GM18951 (cell line): Measurements from ENCODE around the gene GATA5.

Source experiments
- POLR2A ChIP-seq: IDR thresholded peaks from 4 replicates; pipeline ENCODE4 v1.6.1; 2011; ENCODE audit warnings: mild to moderate bottlenecking; ENCODE audit not compliant: insufficient read length, insufficient read depth; ENCODE audit errors: extremely low read depth
- in situ Hi-C: fragments of 300-500 bp; cut with MboI; formaldehyde crosslinking; loops from one replicate; pipeline ENCODE4 v1.12.0; 2022; ENCODE audit warnings: low sequenced_read_pairs, mixed read lengths, inconsistent platforms; ENCODE audit not compliant: unreplicated experiment

Gene GATA5

DNA sequence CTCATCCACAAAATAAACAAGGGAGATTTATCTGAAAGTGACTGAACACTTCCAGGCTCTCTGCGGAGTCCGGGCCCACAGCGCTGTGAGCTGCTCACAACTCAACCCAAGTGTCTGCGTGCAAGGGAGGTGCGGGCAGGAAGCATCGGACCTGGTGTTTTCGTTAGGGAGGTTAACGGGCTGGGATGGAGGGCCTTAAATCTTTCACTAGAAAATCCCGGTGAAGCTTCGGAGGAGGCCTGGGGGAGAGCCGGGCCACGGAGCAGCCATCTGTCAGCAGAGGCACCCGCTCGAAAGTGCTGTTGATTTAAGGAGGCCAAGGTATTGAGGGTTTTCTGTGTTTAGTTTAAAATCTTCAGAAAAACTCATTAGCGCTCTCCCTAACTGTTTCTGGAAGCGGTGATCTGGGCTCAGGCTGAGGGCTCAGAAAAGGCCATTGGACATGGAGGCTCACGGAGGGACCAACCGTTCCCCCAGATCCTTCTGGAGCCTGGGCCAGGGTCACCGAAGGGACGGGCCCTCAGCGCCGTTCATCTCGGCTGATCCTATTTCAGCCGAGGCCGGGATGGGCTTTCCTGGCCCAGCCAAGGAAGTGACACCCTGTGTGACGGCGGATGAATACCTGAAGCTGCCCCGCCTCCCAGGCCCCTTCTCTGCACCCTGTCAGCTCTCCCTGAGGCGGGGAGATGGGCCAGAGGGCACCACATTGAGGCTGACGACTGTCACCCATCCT lies 20.7 kb downstream of the GATA5 start:
- no peak for TF ChIP-seq POLR2A
- in situ Hi-C loops: no loop called here

DNA sequence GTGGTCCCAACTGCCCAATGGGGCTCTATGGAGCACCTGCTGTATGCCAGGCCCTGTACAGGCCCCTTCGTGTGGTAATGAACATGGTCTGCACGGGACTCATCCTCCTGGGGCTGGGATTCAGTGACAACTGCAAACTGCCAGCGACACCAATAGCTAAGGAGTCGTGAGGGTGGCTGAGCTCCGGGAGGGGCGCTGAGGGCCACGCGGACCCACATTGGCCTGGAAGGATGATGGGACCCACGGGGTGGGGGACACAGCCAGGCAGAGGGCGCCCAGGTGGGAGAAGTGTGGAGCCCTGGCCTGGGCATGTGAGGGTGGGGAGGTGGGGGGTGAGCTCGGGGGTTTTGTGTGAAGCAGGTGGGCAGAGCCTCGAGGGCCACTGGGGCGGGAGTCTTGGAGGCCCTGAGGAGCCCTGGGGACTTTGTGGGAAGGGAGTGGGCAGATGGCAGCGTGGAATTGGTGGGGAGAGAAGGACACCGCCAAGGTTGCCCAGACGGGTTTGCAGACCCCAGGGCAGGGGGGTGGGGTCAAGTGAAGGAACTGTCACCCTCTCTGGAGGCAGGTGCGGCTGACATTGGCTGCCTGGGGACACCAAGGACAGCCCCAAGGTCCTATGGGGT lies 22.5 kb downstream of the GATA5 start:
- in situ Hi-C loops: no loop called here
- TF ChIP-seq POLR2A: no peak

DNA sequence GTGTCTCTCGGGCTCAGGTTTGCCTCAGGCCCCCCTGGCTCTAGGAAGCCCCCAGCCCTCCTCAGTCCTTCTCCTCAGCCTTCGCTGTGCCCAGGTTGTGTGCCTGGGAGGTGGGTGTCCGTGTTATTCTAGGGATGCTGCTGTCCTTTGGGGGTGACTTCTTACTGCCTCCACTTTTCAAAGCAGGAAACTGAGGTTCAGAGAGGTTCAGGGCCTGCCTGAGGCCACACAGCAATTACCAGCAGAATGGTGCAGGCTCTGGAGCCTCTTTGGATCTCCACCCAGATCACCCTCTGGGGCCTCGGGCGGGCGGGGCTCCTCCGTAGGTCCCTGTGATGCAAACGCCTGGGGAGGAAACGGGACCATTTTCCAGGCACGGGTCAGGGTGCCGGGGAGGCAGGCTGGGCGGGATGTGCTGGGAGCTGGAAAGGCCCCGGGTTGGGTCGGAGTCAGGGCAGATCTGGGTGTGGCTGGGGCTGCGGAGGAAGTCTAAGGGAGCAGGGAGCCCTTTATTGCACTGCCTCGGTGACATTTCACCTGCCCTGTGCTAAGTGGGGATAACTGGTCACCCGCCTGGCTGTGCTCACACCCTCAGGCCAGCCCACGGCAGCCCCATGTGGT lies 23.2 kb downstream of the GATA5 start:
- TF ChIP-seq POLR2A: no peak
- in situ Hi-C loops: no loop called here

DNA sequence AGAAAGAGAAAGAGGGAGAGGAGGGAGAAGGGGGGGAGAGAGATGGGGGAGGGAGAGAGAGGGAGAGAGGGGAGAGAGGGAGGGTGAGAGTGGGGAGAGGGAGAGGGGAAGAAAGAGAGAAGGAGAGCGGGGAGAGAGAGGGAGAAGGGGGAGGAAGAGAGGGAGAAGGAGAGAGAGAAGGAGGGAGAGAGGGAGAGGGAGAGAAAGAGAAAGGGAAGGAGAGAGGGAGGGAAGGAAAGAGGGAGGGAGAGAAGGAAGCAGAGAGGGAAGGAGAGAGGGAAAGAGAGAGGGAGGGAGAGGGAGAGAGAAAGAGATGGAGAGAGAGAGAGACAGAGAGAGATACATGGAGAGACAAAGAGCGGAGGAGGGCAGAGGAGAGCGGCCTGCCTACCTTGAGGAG lies 23.8 kb downstream of the GATA5 start:
- in situ Hi-C loops: no loop called here
- no peak for TF ChIP-seq POLR2A

DNA sequence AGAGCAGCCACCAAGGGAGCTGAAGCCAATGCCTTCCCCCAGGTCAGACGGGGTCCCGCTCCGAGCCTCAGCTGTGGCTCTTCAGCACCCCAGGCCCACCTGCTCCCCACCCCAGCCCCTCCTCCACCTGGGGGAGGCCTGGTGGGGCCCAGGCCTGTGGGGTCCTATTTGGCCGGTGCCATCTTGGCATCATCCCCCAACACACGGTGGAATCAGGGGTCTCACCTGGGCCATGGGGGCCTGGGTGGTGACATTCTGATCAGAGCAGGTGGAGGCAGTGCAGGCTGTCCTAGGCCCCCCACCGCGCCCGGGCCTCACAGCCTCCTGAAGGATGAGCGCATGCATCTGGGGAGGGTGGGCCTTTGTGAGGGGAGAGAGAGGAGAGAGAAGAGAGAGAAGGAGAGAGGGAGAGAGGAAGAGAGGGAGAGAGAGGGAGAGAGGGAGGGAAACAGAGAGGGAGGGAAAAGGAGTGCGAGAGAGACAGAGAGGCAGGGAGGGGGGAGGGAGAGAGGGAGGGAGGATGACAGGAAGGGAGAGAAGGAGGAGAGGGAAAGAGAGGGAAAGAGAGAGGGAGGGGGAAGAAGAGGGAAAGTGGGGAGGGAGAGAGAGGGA lies 24.5 kb downstream of the GATA5 start:
- no peak for TF ChIP-seq POLR2A
- in situ Hi-C loops: no loop called here

DNA sequence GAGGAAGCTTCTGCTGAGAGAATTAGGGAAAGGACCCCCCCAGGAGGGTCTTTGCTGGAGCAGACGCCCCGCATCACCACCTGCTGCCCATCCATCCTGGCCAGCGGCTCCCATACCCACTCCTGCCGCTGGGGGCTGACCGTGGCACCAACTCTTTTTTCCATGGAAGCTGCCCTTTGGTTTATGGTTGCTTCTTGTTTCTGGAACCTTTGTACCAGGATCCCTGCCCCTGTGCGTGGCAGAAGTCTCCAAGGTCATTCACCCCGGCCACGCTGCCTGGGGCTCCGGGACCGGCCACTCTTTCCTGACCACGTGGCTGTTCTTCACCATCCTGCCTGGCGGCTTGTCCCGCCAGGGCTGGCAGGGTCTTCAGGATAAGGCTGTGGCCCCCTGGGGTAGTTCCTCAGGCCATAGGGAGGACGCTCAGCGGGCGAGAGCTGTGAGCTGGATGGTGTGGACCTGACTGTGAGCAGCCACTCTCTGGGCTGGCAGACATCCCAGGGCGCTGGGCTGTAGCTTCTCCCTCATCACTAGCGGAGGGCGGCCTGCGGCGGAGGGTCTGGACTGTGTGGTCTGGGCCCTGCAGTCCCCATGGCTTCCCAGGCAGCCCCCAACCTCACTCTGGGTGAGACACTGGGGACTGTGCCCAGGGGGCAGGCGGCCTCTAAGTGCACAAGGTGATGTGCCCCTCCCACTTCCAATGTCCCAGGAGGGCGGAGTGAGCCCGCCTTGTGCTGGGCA lies 25.7 kb downstream of the GATA5 start:
- in situ Hi-C loops: no loop called here
- TF ChIP-seq POLR2A: no peak

DNA sequence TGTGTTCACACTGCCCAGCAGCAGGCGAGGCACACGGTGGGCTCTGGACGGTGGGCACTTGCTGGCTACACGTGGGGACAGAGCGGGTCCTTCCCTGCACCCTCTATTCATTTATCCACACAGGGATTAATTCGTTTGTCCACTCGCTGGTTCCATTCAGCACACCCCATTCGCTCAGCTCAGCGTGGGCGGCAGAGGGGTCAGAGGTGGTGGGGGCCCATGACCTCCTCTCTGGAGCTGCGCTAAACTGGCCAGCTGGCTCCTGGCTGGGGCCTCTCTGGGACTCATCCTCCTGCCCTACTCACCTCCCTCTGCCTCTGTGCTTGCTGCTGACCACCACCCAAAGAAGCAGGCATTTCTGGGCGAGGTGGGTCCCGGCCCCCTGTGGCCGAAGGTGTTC lies 27.0 kb downstream of the GATA5 start:
- in situ Hi-C loops: no loop called here
- no peak for TF ChIP-seq POLR2A

DNA sequence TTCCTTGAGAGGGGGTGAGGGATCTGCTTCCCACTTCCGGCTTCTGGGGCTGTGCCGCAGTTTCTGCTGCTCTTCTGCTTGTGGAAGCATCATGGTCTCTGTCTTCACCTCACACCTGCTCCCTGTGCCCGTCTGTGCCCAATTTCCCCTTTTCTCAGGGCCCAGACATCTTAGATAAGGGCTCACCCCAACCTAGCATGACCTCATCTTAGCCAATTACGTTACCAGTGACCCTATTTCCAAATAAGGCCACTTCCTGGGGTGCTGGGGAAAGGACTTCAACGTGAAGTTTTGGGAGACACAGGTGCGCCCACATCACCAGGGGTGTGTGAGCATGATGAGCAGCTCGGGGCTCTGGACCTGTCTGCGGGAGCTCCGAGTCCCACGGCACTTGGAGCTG lies 27.8 kb downstream of the GATA5 start:
- in situ Hi-C loops: no loop called here
- no peak for TF ChIP-seq POLR2A

DNA sequence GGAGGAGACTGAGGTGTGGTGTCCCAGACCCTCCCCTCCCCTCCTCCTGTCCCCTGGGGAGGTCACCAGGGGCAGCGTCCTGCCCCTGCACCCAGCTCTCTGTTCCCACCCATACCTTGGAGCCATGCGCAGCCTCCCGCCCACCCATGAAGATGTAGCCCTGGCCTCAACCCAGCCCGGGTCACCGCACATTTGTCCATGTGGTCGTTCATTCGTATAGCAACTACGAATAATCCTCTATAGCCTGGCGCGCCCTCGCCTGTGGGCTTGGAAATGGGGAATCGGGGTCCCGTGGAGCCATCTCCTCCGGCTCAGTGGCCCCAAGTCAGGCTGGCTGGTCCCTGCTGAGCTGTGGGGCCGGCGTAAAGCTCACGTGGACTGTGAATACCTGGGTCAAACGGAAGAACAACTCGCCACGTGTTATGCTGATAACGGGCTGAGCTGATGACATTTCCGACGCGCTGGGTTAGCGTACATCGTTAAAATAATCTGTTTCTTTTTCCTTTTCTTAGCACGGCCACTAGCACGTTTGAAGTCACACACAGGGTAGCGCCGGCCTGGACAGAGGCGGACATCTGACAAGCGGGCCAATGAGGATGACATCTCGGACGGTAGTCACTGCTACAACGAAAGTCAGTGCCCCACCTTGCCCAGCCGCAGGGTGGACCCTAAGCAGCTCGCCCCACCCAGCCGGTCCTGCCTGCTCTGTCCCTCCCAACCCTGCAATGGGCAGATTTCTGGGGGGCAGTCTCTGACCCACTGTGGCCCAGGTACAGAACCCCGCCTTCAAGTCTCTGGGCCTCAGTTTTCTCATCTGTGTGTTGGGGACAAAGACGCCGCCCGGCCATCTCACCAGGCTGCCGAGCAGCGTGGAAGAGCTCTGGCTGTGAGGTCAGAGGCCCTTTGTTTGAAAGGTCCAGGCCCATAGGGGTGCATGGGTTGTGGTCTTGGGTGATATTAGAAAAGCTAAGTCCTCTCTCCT lies 28.6 kb downstream of the GATA5 start:
- no peak for TF ChIP-seq POLR2A
- in situ Hi-C loops: no loop called here

DNA sequence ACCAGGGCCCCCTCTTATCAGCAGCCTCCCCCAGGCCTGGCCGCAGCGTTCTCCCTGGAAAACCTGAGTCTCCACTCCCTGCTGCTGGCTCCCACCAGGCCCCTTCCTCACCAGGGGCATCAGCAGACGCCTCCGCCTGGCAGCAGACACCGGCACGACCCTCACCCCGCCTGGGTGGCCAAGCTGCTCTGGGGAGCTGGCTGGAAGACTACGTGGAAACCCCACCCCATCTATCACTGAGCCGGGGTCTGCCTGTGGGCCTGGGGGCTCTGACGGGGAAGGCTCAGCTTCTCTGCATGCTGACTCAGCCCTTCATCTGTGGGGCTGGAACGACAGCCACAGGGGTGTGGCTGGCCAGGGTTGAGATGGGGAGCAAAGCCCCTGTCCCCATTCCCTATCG lies 29.3 kb downstream of the GATA5 start:
- in situ Hi-C loops: no loop called here
- no peak for TF ChIP-seq POLR2A

DNA sequence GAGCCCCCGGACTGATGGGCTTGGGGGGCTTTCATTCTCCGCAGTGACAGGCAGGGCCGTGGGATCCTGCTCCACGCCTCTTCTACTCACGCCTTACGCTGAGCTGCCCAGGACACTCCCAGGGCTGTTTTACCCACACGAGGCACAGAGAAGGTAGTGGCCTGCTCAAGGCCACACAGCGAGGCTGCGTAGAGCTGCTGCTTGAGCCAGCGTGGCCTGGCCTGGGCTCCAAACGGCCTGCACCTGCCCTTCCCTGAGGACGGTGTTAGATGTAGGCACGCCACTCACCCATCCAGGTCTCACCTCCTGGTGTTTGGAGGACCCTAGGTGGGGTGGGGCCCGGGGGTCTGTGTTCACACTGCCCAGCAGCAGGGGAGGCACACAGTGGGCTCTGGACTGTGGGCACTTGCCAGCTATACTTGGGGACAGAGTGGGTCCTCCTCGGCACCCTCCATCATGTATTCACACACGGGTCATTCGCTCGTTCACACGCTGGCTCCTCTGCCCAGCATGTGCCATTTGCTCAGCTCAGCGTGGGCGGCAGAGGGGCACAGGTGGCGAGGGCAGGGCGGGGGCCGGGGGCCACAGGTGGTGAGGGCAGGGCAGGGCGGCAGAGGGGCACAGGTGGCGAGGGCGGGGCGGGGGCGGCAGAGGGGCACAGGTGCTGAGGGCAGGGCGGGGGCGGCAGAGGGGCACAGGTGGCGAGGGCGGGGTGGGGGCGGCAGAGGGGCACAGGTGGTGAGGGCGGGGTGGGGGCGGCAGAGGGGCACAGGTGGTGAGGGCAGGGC lies 30.0 kb downstream of the GATA5 start:
- no peak for TF ChIP-seq POLR2A
- in situ Hi-C loops: no loop called here

DNA sequence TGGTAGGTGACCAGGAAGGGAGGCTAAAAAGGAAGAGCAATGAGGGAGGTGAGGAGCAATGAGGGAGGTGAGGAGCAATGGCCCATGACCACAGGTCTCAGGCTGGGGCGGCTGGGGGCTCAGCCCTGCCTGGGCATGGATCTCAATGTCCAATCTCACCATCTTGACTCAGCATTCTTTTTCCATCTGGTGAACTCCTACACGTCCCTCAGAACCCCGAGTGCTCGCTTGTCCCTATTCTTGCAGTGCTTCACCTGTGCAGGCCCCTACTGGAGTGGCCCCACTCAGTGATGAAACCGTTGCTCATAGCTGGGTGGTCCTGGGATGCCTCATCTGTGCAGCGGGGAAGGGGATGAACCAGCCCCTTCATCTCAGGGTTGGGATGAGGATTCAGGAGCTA lies 31.5 kb downstream of the GATA5 start:
- TF ChIP-seq POLR2A: no peak
- in situ Hi-C loops: no loop called here
